HG03039 (cell line): Measurements from ENCODE around the gene RPS29.

ENCODE experiments used
- ATAC-seq: cut with Tn5 transposase; IDR thresholded peaks from one replicate; pipeline ENCODE4 v1.9.1; 2021; ENCODE audit warnings: mild to moderate bottlenecking, moderate library complexity; ENCODE audit not compliant: unreplicated experiment

The RPS29 gene

GRCh38 chr14:49553106-49553505 is 33.1 kb downstream of the RPS29 start:
- no peak for ATAC-seq

DNA sequence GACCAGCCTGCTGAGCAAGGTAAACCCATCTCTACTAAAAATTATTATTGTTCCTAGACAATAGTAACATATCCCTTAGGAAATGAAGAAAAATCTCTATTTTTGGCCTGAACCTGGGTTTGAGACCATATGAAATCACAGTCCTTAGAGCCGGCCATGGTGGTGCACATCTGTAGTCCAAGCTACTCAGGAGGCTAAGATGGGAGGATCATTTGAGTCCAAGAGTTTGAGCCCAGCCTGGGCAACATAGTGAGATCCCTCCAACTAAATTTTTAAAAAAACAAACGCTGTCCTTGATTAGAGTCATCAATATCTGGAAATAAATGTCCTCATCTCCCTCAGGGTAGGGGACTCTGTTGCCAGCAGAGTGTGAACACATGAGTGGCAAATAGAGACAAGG is 34.6 kb downstream of the RPS29 start:
- ATAC-seq, result no peak

DNA sequence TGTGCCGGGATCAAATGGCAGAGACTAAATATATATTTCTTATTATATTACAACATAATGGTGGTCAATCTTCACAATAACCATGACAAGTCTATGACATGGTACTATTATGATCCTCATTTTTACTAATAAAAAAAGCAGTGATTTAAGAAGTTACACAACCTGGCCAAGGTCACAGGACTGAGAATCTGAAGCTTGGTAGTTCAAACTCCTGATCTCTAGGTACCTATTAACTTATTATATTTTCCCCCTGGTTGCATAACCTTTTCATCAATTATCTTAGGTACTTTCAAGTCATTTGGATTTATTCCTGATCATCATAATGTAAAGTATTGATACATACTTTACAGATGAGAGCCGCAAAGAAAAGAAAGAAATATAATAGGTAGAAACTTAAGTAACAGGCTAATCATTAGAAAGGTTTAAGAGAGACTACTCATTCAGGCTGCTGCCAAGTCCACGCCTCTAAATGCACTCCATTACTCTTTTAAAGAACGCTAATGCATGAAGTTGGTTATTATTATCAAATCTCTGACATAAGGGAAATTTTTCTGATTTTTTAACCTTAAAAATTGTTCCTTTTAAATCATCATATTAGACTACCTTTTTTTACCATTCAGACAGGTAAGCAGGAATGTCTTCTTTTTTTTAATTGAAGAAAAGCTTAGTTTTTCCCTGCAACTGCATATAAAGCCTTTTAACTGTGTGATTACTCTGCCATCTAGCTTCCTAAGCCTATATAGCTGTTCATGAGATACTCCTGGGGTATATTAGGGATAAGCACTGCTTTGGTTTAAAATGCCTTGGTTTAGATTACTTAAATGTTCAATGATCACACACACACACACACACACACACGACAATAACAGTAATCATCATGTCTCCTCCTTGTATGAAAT is 35.6 kb downstream of the RPS29 start:
- no peak for ATAC-seq

GRCh38 chr14:49549881-49550280 is 36.3 kb downstream of the RPS29 start:
- no peak for ATAC-seq

- ATAC-seq, result no peak
Observed at GRCh38 chr14:49549446-49549845, 36.7 kb downstream of the RPS29 start.

GRCh38 chr14:49546766-49547165 is 39.4 kb downstream of the RPS29 start:
- ATAC-seq, result no peak

- ATAC-seq, result no peak
Observed at GRCh38 chr14:49545716-49546115, 40.5 kb downstream of the RPS29 start.

DNA sequence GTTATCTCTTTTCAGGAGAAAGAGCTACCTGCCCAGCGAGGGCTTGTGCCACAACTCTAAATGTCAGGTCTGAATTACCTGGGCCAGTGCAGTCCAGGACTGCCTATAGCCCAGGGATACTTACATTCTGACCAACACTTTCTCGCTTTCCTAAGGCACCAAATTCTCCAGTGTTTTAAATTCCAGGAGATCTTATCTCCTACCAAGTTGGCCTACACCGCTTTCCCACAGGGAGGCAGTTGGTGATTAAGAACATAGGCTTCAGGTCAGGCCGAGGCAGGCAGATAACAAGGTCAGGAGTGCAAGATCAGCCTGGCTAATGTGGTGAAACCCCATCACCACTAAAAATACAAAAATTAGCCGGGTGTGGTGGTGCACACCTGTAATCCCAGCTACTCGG is 41.1 kb downstream of the RPS29 start:
- no peak for ATAC-seq

DNA sequence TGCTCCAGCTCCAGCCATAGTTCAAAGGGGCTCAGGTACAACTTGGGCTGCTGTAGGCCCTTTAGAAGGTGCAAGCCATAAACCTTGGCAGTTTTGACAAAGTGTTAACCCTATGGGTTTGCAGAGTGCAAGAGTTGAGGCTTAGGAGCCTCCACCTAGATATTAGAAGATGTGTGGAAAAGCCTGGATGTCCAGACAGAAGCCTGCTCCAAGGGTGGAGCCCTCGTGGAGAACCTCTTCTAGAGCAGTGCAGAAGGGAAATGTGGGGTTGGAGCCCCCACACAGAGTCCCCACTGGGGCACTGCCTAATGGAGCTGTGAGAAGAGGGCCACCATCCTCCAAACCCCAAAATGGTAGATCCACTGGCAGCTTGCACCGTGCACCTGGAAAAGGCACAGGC is 45.1 kb downstream of the RPS29 start:
- ATAC-seq, result no peak

- ATAC-seq, result no peak
Observed at GRCh38 chr14:49538852-49539251, 47.3 kb downstream of the RPS29 start.
